Body of pancreas (tissue), 4 donors: ENCODE measurements around the gene KCNQ5. TPM values are rescaled to one million over a fixed set of nuclear protein-coding genes. Genes with fewer than 3 reads are reported as not detected.

Experiments
- ATAC-seq: fragments of 150-250 bp; one replicate; pipeline ENCODE4 v1.9.1; 2016
- DNase-seq, 4 donors: peaks; one replicate each; pipeline ENCODE4 v3.0.0-alpha.2; 2019
- H3K27ac ChIP-seq, 4 donors: fragments of 200-600 bp; sonication (generic); 1 replicate in 3 of 4; 2 replicates in 1 of 4; pipeline versions ENCODE4 v1.5.1 to v1.6.1; 2016 to 2019; ENCODE audit warnings: mild to moderate bottlenecking in 1 of 4, mixed read lengths in 1 of 4, moderate library complexity in 1 of 4
- H3K27me3 ChIP-seq, 2 donors: fragments of 200-600 bp; sonication (generic); one replicate each; pipeline ENCODE4 v1.6.0; 2016; ENCODE audit warnings: mild to moderate bottlenecking in 1 of 2
- H3K36me3 ChIP-seq, 2 donors: fragments of 200-600 bp; sonication (generic); replicated peaks in 1 of 2; 2 replicates each; pipeline ENCODE4 v1.5.1; 2016; ENCODE audit warnings: low read depth in 2 of 2; ENCODE audit not compliant: insufficient read depth in 1 of 2
- H3K4me1 ChIP-seq: fragments of 200-600 bp; sonication (generic); one replicate; pipeline ENCODE4 v1.6.0; 2016
- H3K4me3 ChIP-seq, 2 donors: fragments of 200-600 bp; sonication (generic); 1 replicate in 1 of 2; 2 replicates in 1 of 2; pipeline ENCODE4 v1.5.1; 2016 to 2019
- H3K9me3 ChIP-seq, 3 donors: fragments of 200-600 bp; sonication (generic); 1 replicate in 2 of 3; 2 replicates in 1 of 3; pipeline ENCODE4 v1.5.1; 2016
- POLR2A ChIP-seq, 3 donors: fragments of 450-650 bp; IDR thresholded peaks; one replicate each; pipeline ENCODE4 v1.6.1; 2016; ENCODE audit warnings: antibody characterized with exemption in 3 of 3, mild to moderate bottlenecking in 2 of 3
- WGBS, 2 donors: methylation state at CpG; one replicate each; pipeline ENCODE4 v1.1.5; 2017; 5-methylcytosine and 5-hydroxymethylcytosine counted together
- intact Hi-C: fragments of 100-400 bp; cut with DNase I; formaldehyde crosslinking; loops from one replicate; pipeline ENCODE4 v1.15.1; 2023
- total RNA-seq, 2 donors: library from RNA; depleted of rRNA; stranded (reverse); fragments of >200 nt; gene quantifications; one replicate each; pipeline ENCODE4 v1.1.0, GENCODE V29; 2016
- TF ChIP-seq, protein P1 (sequence below), 7 experiments: fragments of 450-650 bp in 4 of 7; fragments of 200-600 bp in 3 of 7; sonication (generic) in 3 of 7; IDR thresholded peaks; one replicate each; pipeline ENCODE4 v1.5.1; 2016 to 2019; ENCODE audit warnings: antibody characterized with exemption in 7 of 7

Gene KCNQ5
- total RNA-seq, 2 donors from 2014 or later: 1.0 to 1.6 TPM

DNA sequence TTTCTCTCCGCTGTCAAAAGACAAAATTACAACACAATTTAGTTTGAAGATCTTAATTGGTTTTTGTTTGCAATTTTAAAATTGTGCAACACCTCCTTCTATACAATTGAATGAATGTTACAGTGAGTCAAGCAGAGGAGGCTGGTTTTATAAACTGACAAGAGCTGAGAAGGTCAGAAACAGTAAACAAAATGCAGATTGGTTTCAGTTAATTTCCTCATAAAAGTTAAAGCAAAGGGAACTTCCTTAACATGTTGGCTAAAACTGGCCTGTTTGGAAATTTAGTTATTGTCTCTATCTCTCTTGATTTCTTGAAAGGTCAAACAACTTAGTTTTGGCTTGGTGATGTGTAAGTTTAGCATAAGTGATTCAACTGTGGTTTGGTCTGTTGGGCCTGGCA is 581.2 kb downstream of the KCNQ5 start:
- WGBS, 2 donors: 79 to 97% methylated on average over 1 of the region's 1 CpG
- Histone ChIP-seq H3K4me3 (no peak overlapping the region), H3K36me3 (no peaks in the 10 kb centered on the region), H3K27me3 (no peaks in the 10 kb centered on the region), H3K4me1 (no peaks in the 10 kb centered on the region), H3K9me3 (no peaks in the 10 kb centered on the region), H3K27ac (no peak overlapping the region)
- no peak for ATAC-seq
- no peak for DNase-seq
- intact Hi-C loops: no loop called here
- no peak for TF ChIP-seq POLR2A (IDR thresholded peaks at IDR 0.05)
- TF ChIP-seq, protein P1, sequence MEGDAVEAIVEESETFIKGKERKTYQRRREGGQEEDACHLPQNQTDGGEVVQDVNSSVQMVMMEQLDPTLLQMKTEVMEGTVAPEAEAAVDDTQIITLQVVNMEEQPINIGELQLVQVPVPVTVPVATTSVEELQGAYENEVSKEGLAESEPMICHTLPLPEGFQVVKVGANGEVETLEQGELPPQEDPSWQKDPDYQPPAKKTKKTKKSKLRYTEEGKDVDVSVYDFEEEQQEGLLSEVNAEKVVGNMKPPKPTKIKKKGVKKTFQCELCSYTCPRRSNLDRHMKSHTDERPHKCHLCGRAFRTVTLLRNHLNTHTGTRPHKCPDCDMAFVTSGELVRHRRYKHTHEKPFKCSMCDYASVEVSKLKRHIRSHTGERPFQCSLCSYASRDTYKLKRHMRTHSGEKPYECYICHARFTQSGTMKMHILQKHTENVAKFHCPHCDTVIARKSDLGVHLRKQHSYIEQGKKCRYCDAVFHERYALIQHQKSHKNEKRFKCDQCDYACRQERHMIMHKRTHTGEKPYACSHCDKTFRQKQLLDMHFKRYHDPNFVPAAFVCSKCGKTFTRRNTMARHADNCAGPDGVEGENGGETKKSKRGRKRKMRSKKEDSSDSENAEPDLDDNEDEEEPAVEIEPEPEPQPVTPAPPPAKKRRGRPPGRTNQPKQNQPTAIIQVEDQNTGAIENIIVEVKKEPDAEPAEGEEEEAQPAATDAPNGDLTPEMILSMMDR (IDR thresholded peaks at IDR 0.05): no peak

DNA sequence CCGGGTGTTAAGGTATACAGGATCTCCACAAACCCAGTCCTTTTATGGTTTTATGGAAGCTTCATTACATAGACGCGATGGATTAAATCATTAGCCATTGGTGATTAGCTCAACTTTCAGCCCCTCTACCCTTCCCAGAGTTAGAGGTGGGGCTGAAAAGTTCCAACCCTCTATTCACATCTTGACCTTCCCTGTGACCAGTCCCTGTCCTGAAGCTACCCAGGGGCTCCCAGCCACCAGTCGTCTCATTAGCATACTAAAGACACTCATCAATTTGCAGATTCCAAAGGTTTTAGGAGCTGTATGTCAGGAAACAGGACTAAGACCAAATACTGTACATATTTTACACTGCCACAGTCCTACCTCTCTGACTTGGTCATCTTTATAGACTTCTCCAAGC is 582.4 kb downstream of the KCNQ5 start:
- 75 to 77% methylated on average over 4 of the region's 4 CpGs for WGBS, 2 donors
- Histone ChIP-seq H3K4me1 (no peaks in the 10 kb centered on the region), H3K9me3 (no peaks in the 10 kb centered on the region), H3K27me3 (no peaks in the 10 kb centered on the region), H3K36me3 (no peaks in the 10 kb centered on the region), H3K27ac (no peak overlapping the region), H3K4me3 (no peak overlapping the region)
- DNase-seq (no peak), ATAC-seq (no peak)
- TF ChIP-seq, protein P1 (IDR thresholded peaks at IDR 0.05): no peak
- TF ChIP-seq POLR2A (IDR thresholded peaks at IDR 0.05): no peak
- intact Hi-C loops: no loop called here

DNA sequence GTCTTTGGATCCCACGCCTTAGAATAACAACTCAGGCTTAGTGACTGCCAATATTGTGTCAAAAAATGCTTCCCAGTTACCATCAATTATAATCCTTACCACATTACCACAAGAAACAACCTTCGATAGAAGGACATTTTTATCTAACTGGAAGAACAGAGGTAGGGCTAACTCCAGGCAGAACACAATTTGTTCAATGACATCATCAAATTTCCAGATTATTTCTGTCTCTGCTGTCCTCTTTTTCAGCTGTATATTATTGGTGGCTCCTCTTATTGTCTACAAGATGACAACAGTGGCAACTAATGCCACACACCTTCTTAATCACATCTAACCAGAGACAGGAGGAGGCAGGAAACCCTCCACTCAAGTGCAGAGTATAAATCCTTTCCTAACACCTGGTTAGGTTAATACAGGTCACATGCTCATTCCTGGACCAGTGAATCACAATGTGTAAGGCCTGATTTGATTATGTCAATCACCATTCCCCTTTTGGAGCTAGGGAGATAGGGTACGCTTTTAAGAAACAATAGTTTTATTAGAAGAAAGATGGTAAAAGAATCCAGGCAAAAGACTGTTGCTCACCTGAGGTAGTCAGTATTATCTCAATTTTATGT is 585.5 kb downstream of the KCNQ5 start:
- Histone ChIP-seq H3K9me3 (no peaks in the 10 kb centered on the region), H3K36me3 (no peaks in the 10 kb centered on the region), H3K4me3 (no peak overlapping the region), H3K27ac (no peak overlapping the region), H3K4me1 (no peaks in the 10 kb centered on the region), H3K27me3 (no peaks in the 10 kb centered on the region)
- DNase-seq (no peak), ATAC-seq (no peak)
- TF ChIP-seq, protein P1 (IDR thresholded peaks at IDR 0.05): no peak
- no peak for TF ChIP-seq POLR2A (IDR thresholded peaks at IDR 0.05)
- intact Hi-C loops: no loop called here
- WGBS, 2 donors: 74 to 77% methylated on average over 3 of the region's 3 CpGs

DNA sequence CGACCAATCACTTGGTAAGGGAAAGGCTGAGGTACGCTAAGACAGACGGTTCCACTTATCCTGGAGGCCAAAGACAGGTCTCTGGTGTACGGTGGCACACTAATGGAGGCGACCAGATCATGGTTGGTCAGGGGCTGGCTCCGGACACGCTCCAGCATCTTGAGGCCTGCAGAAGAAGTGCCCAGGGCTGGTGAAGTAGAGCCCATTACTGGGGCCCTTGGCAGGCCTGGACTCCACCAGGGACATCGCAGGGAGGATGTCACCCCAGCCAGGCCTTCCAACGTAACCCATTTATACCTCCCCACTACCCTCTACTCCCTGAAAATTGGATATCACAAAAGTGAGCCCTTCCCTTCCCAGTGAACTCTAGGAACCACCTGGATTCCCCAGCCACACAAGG is 587.3 kb downstream of the KCNQ5 start:
- H3K4me3 ChIP-seq: no peak overlapping the region
- WGBS, 2 donors: 56 to 75% methylated on average over 9 of the region's 9 CpGs
- DNase-seq (no peak), ATAC-seq (no peak)
- H3K27me3 ChIP-seq: no peaks in the 10 kb centered on the region
- no peaks in the 10 kb centered on the region for H3K4me1 ChIP-seq
- intact Hi-C loops: no loop called here
- H3K36me3 ChIP-seq: no peaks in the 10 kb centered on the region
- H3K27ac ChIP-seq: no peak overlapping the region
- no peak for TF ChIP-seq POLR2A (IDR thresholded peaks at IDR 0.05)
- TF ChIP-seq, protein P1 (IDR thresholded peaks at IDR 0.05): no peak
- no peaks in the 10 kb centered on the region for H3K9me3 ChIP-seq

DNA sequence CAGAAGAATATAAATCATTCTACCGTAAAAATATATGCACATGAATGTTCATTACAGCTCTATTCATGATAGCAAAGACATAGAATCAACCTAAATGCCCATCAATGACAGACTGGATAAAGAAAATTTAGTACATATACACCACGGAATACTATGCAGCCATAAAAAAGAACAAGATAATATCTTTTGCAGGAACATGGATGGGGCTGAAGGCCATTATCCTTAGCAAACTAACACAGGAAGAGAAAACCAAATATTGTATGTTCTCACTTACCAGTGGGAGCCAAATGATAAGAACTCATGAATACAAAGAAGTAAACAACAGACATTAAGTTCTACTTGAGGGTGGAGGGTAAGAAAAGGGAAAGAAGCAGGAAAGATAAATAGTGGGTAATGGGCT is 595.0 kb downstream of the KCNQ5 start:
- DNase-seq (no peak), ATAC-seq (no peak)
- intact Hi-C loops: no loop called here
- no peaks in the 10 kb centered on the region for H3K27me3 ChIP-seq
- H3K4me3 ChIP-seq: no peak overlapping the region
- H3K9me3 ChIP-seq: no peaks in the 10 kb centered on the region
- 77 to 80% methylated on average over 2 of the region's 2 CpGs for WGBS, 2 donors
- H3K36me3 ChIP-seq: no peaks in the 10 kb centered on the region
- H3K4me1 ChIP-seq: no peaks in the 10 kb centered on the region
- no peak overlapping the region for H3K27ac ChIP-seq
- TF ChIP-seq POLR2A (IDR thresholded peaks at IDR 0.05): no peak
- TF ChIP-seq, protein P1 (IDR thresholded peaks at IDR 0.05): no peak
